C1 segment of cervical spinal cord (tissue), 14 donors: ENCODE measurements around the gene TMEM120A.

Source experiments
- DNase-seq, 14 donors: peaks; one replicate each; lab custom pipeline; 2025; lab: John Stamatoyannopoulos, UW

The TMEM120A gene

DNA sequence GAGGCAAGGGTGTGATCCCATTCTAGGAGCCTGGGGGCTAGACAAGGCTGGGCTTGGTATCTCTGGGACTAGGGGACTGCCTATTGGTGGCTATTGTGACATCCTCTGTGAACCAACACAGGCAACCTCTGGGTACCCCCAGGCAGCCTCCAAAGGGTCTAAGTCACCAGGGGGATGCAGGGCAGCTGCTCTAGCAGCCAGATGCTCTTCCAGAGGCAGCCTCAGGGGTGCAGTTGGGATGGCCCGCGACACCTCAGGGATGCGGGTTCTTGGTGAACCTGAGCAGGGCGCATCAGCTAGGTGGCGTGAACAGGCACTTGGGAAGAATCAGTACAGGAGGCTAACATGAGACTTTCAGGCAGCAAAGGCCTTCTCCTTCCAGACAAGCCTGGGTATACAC, 1.6 kb upstream of the TMEM120A start:
- no peak for DNase-seq

GRCh38 chr7:75995052-75995471, 667 bp upstream of the TMEM120A start:
- no peak for DNase-seq

- DNase-seq: peak in 12 of 14 donors; percentile 38 to 90 (median 64)
Observed at GRCh38 chr7:75993689-75994387, 557 bp downstream of the TMEM120A start.

DNA sequence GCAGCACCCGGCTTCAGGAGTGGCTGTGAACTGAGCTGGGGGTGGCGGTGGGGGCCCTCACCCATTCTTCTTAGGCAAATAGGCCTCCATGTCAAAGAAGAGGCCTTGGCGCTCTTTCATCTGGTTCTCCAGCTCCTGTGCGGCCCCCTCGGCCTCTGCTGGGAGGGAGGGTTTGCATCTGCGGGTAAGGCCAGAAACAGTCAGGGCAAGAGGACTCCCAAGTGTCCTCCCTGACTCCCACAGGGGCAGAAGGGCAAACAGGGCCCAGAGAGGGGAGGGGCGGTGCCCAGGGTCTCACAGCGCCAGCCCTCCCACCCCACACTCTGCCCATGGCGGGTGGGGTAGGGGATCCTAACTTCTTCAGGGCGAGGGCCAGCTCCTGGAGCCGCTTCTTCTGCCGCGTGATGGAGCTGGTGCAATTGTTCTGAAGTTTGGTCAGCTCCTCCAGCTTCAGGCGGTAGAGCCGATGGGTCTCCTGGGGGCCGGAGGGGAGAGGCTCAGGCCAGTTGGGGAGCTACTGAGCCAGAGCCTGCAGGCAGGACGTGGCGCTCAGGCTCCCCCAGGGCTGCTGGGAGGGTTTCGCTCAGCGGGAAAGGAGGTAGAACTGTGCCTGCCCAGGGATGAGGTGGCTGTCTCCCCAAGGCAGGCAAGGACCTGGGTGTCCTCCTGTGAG, 2.2 kb downstream of the TMEM120A start:
- DNase-seq: no peak

- DNase-seq: no peak
Observed at GRCh38 chr7:75991531-75992082, 2.8 kb downstream of the TMEM120A start.

DNA sequence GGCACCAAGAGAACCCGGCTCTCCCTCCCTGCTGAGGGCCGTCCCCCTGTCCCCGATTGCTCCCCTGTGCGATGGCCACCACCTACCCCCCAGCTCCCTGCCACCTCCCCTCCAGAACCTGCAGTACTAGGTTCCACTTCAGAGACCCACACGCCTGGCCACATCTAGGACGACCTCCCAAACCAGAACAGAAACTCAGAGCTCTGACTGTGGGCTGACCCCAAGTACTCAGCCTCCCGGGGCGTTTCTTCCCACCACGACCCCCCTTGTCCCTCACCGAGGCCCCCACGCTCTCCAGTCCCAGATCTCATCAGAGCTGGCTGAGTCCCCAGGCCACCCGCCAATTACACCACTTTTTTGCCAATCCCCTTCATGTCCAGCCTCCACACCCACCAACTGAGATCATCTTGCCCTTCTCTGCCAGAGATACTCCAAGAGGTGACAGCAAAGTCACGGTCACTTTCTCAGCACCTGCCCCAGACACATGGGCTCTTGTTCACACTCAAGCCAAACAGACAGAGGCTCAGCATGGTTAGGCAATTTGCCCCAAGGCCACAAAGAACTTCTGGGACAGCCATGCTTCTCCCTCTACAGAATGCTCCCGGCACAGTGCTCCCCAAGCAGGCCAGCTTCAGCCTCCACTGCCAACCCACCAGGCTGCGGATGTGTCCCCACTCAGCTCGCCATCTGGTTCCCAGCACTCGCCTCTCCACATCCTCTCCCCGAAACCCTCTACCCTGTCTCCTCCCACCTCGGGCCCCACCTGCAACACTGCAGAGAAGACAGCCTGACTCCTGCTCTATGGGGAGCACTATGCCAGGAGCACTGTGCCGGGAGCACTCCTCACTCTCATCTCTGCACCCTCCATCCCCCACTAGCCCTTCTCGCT, 4.7 kb downstream of the TMEM120A start:
- peak in 1 of 14 donors; percentile 7 for DNase-seq

GRCh38 chr7:75988568-75989499, 5.6 kb downstream of the TMEM120A start:
- peak in 2 of 14 donors; percentile 29 to 40 for DNase-seq

- no peak for DNase-seq
Observed at GRCh38 chr7:75987805-75988567, 6.4 kb downstream of the TMEM120A start.

GRCh38 chr7:75987026-75987804, 7.2 kb downstream of the TMEM120A start:
- no peak for DNase-seq

DNA sequence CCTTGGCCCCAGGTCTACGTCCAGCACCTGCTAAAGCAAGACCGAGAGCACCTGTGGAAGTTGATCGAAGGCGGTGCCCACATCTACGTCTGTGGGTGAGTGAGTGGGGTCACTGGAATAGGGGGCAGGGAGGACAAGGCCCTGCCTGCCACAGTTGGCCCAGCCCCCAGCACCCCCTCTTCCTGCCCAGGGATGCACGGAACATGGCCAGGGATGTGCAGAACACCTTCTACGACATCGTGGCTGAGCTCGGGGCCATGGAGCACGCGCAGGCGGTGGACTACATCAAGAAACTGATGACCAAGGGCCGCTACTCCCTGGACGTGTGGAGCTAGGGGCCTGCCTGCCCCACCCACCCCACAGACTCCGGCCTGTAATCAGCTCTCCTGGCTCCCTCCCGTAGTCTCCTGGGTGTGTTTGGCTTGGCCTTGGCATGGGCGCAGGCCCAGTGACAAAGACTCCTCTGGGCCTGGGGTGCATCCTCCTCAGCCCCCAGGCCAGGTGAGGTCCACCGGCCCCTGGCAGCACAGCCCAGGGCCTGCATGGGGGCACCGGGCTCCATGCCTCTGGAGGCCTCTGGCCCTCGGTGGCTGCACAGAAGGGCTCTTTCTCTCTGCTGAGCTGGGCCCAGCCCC, 8.1 kb downstream of the TMEM120A start:
- no peak for DNase-seq

DNA sequence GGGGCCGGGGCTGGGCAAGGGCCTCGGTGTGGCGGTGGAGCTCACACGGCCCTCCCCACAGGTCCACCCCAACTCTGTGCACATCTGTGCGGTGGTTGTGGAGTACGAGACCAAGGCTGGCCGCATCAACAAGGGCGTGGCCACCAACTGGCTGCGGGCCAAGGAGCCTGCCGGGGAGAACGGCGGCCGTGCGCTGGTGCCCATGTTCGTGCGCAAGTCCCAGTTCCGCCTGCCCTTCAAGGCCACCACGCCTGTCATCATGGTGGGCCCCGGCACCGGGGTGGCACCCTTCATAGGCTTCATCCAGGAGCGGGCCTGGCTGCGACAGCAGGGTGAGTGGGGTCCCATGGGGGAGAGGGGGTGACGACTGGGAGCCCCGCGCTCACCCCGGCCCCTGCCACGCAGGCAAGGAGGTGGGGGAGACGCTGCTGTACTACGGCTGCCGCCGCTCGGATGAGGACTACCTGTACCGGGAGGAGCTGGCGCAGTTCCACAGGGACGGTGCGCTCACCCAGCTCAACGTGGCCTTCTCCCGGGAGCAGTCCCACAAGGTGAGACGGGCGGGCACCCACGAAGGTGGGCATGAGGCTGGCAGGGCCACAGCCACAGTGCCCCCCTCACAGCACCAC, 8.8 kb downstream of the TMEM120A start:
- DNase-seq: no peak

DNA sequence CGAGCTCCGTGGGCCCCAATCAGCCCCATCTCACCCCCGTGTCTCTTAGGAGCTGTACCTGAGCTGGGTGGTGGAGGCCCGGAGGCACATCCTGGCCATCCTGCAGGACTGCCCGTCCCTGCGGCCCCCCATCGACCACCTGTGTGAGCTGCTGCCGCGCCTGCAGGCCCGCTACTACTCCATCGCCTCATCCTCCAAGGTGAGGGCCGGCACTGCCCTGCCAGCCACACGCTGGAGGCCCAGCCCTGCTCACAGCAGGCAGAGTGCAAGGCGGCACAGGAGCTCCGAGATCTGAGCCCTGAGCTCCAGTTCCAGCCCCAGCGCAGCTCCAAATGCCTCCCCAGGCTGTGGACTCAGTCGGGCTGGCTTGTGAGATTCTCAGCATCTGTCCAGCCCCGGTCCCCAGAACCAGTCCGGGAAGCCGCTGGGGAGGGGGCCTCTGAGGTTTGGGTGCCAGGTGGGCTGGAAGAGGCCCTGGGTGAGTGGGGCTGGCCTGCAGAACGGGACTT, 9.3 kb downstream of the TMEM120A start:
- no peak for DNase-seq

GRCh38 chr7:75984130-75985008, 10.0 kb downstream of the TMEM120A start:
- no peak for DNase-seq

- no peak for DNase-seq
Observed at GRCh38 chr7:75983471-75984129, 10.8 kb downstream of the TMEM120A start.

DNA sequence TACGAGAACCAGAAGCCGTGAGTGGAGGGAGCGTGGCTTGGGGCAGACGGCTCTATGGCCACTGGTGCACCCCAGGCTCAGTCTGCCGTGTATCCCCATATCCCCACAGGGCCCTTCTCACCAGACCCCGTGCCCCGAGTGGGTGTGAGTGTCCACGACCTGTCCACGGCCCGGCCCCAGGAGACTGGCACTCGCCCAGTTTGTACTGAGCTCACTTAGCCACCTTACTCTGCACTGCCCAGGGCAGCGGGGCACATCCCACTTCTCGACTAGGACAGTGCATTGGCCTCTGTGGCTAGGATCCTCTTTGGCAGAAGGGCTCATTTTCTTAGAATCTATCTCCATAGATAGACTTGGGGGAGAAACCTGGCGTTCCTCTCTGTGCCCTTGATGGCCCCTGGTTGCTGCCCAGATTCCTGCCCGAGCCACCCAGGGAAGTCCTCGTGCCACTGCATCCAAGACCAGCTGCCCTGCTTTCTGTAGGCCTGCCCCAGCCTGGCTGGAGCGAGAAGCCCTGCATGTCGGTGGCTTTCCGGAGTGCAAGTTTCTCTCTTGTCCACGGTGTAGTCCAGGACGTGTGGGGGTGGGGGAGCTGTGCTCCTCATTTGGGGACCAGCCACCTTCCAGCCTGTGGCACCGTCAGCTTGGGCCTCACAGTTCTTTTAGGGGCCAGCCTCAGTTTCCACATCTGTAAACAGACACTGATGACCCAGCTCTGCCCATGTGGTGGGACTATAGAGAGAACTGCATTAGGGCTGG, 11.9 kb downstream of the TMEM120A start:
- DNase-seq: no peak
